Activated CD4-positive, alpha-beta T cell treated with anti-CD3 and anti-CD28 coated beads for 48 hours (primary cell): Measurements from ENCODE around the gene STARD5.

ENCODE experiments used
- DNase-seq: peaks from one replicate; pipeline ENCODE4 v3.0.0-alpha.2; 2020

STARD5 gene

GRCh38 chr15:81288616-81289015 lies 35.3 kb downstream of the STARD5 start:
- DNase-seq: no peak

GRCh38 chr15:81288040-81288439 lies 35.9 kb downstream of the STARD5 start:
- no peak for DNase-seq

- DNase-seq: no peak
These were observed 37.3 kb downstream of the STARD5 start for GRCh38 chr15:81286621-81287121.

- DNase-seq: no peak
These were observed 38.5 kb downstream of the STARD5 start for GRCh38 chr15:81285461-81285860.

GRCh38 chr15:81284256-81285031 lies 39.5 kb downstream of the STARD5 start:
- no peak for DNase-seq

GRCh38 chr15:81282911-81283310 lies 41.0 kb downstream of the STARD5 start:
- DNase-seq: no peak

- DNase-seq: no peak
These were observed 41.4 kb downstream of the STARD5 start for GRCh38 chr15:81282606-81282895.

GRCh38 chr15:81281766-81282605 lies 42.0 kb downstream of the STARD5 start:
- DNase-seq: no peak

GRCh38 chr15:81281456-81281735 lies 42.5 kb downstream of the STARD5 start:
- DNase-seq: no peak

- DNase-seq: no peak
These were observed 43.1 kb downstream of the STARD5 start for GRCh38 chr15:81280696-81281455.

GRCh38 chr15:81279621-81280485 lies 44.1 kb downstream of the STARD5 start:
- DNase-seq: no peak

GRCh38 chr15:81278306-81279029 lies 45.5 kb downstream of the STARD5 start:
- DNase-seq: no peak

GRCh38 chr15:81277851-81278250 lies 46.1 kb downstream of the STARD5 start:
- DNase-seq: no peak

GRCh38 chr15:81276967-81277366 lies 47.0 kb downstream of the STARD5 start:
- DNase-seq: no peak

GRCh38 chr15:81275711-81276392 lies 48.1 kb downstream of the STARD5 start:
- no peak for DNase-seq

- DNase-seq: peak; percentile 89
These were observed 48.8 kb downstream of the STARD5 start for GRCh38 chr15:81274931-81275707.

- no peak for DNase-seq
These were observed 49.7 kb downstream of the STARD5 start for GRCh38 chr15:81274255-81274654.

- no peak for DNase-seq
These were observed 50.1 kb downstream of the STARD5 start for GRCh38 chr15:81273855-81274254.

- DNase-seq: no peak
These were observed 50.7 kb downstream of the STARD5 start for GRCh38 chr15:81273200-81273599.
